ENCODE data around the gene SCFD2.

Gene SCFD2

GRCh38 chr4:53064609-53065008, 301.3 kb downstream of the SCFD2 start:
- Histone ChIP-seq H3K79me2 (ENCODE audit: insufficient read depth, low read length) (no peaks in the 10 kb centered on the region), H3K4me2 (ENCODE audit: insufficient read depth, low read length) (no peak overlapping the region), H2AFZ (ENCODE audit: low read depth, low read length) (no peak overlapping the region), H3K27me3 (ENCODE audit: insufficient read depth, low read length, poor library complexity) (no peaks in the 10 kb centered on the region), H4K20me1 (ENCODE audit: insufficient read depth, low read length) (no peaks in the 10 kb centered on the region), H3K4me1 (ENCODE audit: insufficient read depth, low read length) (no peaks in the 10 kb centered on the region), H3K9ac (ENCODE audit: low read depth, low read length) (no peak overlapping the region), H3K27ac (ENCODE audit: low read length) (no peak overlapping the region), H3K4me3 (ENCODE audit: low read depth in 1 of 2, low read length in 2 of 2) (no peak overlapping the region), H3K36me3 (ENCODE audit: insufficient read depth, low read length) (no peaks in the 10 kb centered on the region), H3K9me3 (ENCODE audit: insufficient read depth, low read length, severe bottlenecking) (peaks cover 7% of the 10 kb centered on the region)
- TF ChIP-seq EZH2 (IDR thresholded peaks at IDR 0.05; ENCODE audit: borderline replicate concordance, low read depth, low read length, severe bottlenecking) (no peak), CTCF (IDR thresholded peaks at IDR 0.05; ENCODE audit: borderline replicate concordance, extremely low read depth, low read length, poor library complexity, severe bottlenecking) (no peak)
- DNase-seq = no peak
- ATAC-seq (ENCODE audit: insufficient read depth, low read depth) = no peak

GRCh38 chr4:53061091-53061850, 304.6 kb downstream of the SCFD2 start:
- ATAC-seq (ENCODE audit: insufficient read depth, low read depth) (no peak), DNase-seq (no peak)
- Histone ChIP-seq H3K79me2 (ENCODE audit: insufficient read depth, low read length) (no peaks in the 10 kb centered on the region), H3K27me3 (ENCODE audit: insufficient read depth, low read length, poor library complexity) (no peaks in the 10 kb centered on the region), H3K4me2 (ENCODE audit: insufficient read depth, low read length) (no peak overlapping the region), H3K9ac (ENCODE audit: low read depth, low read length) (no peak overlapping the region), H3K36me3 (ENCODE audit: insufficient read depth, low read length) (no peaks in the 10 kb centered on the region), H3K27ac (ENCODE audit: low read length) (no peak overlapping the region), H3K9me3 (ENCODE audit: insufficient read depth, low read length, severe bottlenecking) (no peaks in the 10 kb centered on the region), H2AFZ (ENCODE audit: low read depth, low read length) (no peak overlapping the region), H4K20me1 (ENCODE audit: insufficient read depth, low read length) (no peaks in the 10 kb centered on the region), H3K4me1 (ENCODE audit: insufficient read depth, low read length) (no peaks in the 10 kb centered on the region), H3K4me3 (ENCODE audit: low read depth in 1 of 2, low read length in 2 of 2) (no peak overlapping the region)
- TF ChIP-seq CTCF (IDR thresholded peaks at IDR 0.05; ENCODE audit: borderline replicate concordance, extremely low read depth, low read length, poor library complexity, severe bottlenecking) (no peak), EZH2 (IDR thresholded peaks at IDR 0.05; ENCODE audit: borderline replicate concordance, low read depth, low read length, severe bottlenecking) (no peak)

- H3K27me3 ChIP-seq (ENCODE audit: insufficient read depth, low read length, poor library complexity) = no peaks in the 10 kb centered on the region
- DNase-seq = no peak
- no peak for ATAC-seq (ENCODE audit: insufficient read depth, low read depth)
- H3K4me2 ChIP-seq (ENCODE audit: insufficient read depth, low read length) = no peak overlapping the region
- TF ChIP-seq CTCF (IDR thresholded peaks at IDR 0.05; ENCODE audit: borderline replicate concordance, extremely low read depth, low read length, poor library complexity, severe bottlenecking) = no peak
- TF ChIP-seq EZH2 (IDR thresholded peaks at IDR 0.05; ENCODE audit: borderline replicate concordance, low read depth, low read length, severe bottlenecking) = no peak
- H3K27ac ChIP-seq (ENCODE audit: low read length) = no peak overlapping the region
- H3K9me3 ChIP-seq (ENCODE audit: insufficient read depth, low read length, severe bottlenecking) = no peaks in the 10 kb centered on the region
- no peak overlapping the region for H3K9ac ChIP-seq (ENCODE audit: low read depth, low read length)
- H4K20me1 ChIP-seq (ENCODE audit: insufficient read depth, low read length) = no peaks in the 10 kb centered on the region
- H3K79me2 ChIP-seq (ENCODE audit: insufficient read depth, low read length) = no peaks in the 10 kb centered on the region
- no peak overlapping the region for H3K4me3 ChIP-seq (ENCODE audit: low read depth in 1 of 2, low read length in 2 of 2)
- peaks cover 8% of the 10 kb centered on the region; the same call in 1 of the 2 replicates for H3K4me1 ChIP-seq (ENCODE audit: insufficient read depth, low read length)
- no peaks in the 10 kb centered on the region for H3K36me3 ChIP-seq (ENCODE audit: insufficient read depth, low read length)
- H2AFZ ChIP-seq (ENCODE audit: low read depth, low read length) = no peak overlapping the region
Measured at GRCh38 chr4:53060278-53060677, 305.6 kb downstream of the SCFD2 start.

Measured in DND-41 (cell line).